GM10266 (cell line): ENCODE results near the gene GRN.

Experiments
- DNase-seq: peaks from one replicate; pipeline ENCODE4 v3.0.0; 2012; ENCODE audit errors: extremely low spot score
- CTCF ChIP-seq: IDR thresholded peaks from 2 replicates; pipeline ENCODE4 v1.5.1; 2012; ENCODE audit warnings: mild to moderate bottlenecking, low read depth; ENCODE audit not compliant: control insufficient read depth, insufficient read depth; ENCODE audit errors: missing control alignments

The GRN gene

GRCh38 chr17:44396946-44397345 is 51.8 kb downstream of the GRN start:
- no peak for TF ChIP-seq CTCF
- no peak for DNase-seq

GRCh38 chr17:44397479-44398440 is 52.7 kb downstream of the GRN start:
- no peak for DNase-seq

GRCh38 chr17:44398692-44399691 is 53.9 kb downstream of the GRN start:
- DNase-seq = no peak
- TF ChIP-seq CTCF = no peak

More at GRCh38 chr17:44397479-44398440, 52.7 kb downstream of the GRN start:
- no peak for TF ChIP-seq CTCF

GRCh38 chr17:44400226-44400847 is 55.2 kb downstream of the GRN start:
- TF ChIP-seq CTCF = peak; percentile 55
- peak; percentile 32 for DNase-seq
